Skeletal muscle tissue (tissue), 4 donors: Measurements from ENCODE around the gene AP4M1. TPM values are rescaled to one million over a fixed set of nuclear protein-coding genes. Genes with fewer than 3 reads are reported as not detected.

Source experiments
- H3K27ac ChIP-seq: one replicate; pipeline ENCODE4 v1.7.0; 2013; ENCODE audit warnings: mild to moderate bottlenecking, low read depth, low read length, inconsistent platforms
- H3K27me3 ChIP-seq, 3 donors: one replicate each; pipeline ENCODE4 v1.7.0; 2013; ENCODE audit warnings: low read length in 3 of 3; ENCODE audit not compliant: control insufficient read depth in 3 of 3, insufficient read depth in 3 of 3
- H3K36me3 ChIP-seq, 3 donors: one replicate each; pipeline ENCODE4 v1.7.0; 2013; ENCODE audit warnings: low read length in 3 of 3; ENCODE audit not compliant: control insufficient read depth in 3 of 3, insufficient read depth in 3 of 3
- H3K4me1 ChIP-seq, 3 donors: one replicate each; pipeline ENCODE4 v1.7.0; 2013; ENCODE audit warnings: low read length in 3 of 3, mild to moderate bottlenecking in 3 of 3; ENCODE audit not compliant: control insufficient read depth in 3 of 3, insufficient read depth in 3 of 3
- H3K4me3 ChIP-seq, 3 donors: one replicate each; pipeline ENCODE4 v1.7.0; 2013; ENCODE audit warnings: low read length in 3 of 3
- H3K9ac ChIP-seq, 3 donors: one replicate each; pipeline ENCODE4 v1.7.0; 2013; ENCODE audit warnings: low read length in 3 of 3, mild to moderate bottlenecking in 3 of 3, moderate library complexity in 2 of 3, low read depth in 1 of 3
- H3K9me3 ChIP-seq, 3 donors: one replicate each; pipeline ENCODE4 v1.7.0; 2013; ENCODE audit warnings: low read length in 3 of 3; ENCODE audit not compliant: control insufficient read depth in 3 of 3
- total RNA-seq: library from RNA; depleted of rRNA; stranded (reverse); fragments of >200 nt; gene quantifications from one replicate; pipeline ENCODE4 v1.2.3, GENCODE V29; 2014
- donor health status: Osteomylitis.

Gene AP4M1
- total RNA-seq, 1 donor from 2014 or later, result 20.9 TPM

GRCh38 chr7:100119072-100119969 is 17.9 kb downstream of the AP4M1 start, which contains the start of the genes CNPY4 and TAF6:
TSS of gene CNPY4 (plus strand) at chr7:100119634. CDS start at chr7:100119745, 111 bp downstream.
TSS of gene TAF6 (minus strand) at chr7:100119358. CDS start at chr7:100114209, 5,149 bp downstream.
- H3K36me3 ChIP-seq, result peaks cover 0 to 4% (median 2%) of the 10 kb centered on the region in 3 donors
- H3K27ac ChIP-seq, result peak within 1 kb of the TSS; percentile 85
- H3K9ac ChIP-seq, result peak within 1 kb of the TSS; percentile 83 to 91 (median 89)
- H3K9me3 ChIP-seq, result no peaks in the 10 kb centered on the region
- peak within 1 kb of the TSS; percentile 86 to 99 (median 98) for H3K4me3 ChIP-seq
- H3K4me1 ChIP-seq, result peaks cover 15 to 30% (median 23%) of the 10 kb centered on the region in 3 donors
- H3K27me3 ChIP-seq, result no peaks in the 10 kb centered on the region

- Histone ChIP-seq H3K27me3 (no peaks in the 10 kb centered on the region), H3K4me3 (peak overlapping the region; percentile 86 to 99 (median 98)), H3K9me3 (no peaks in the 10 kb centered on the region), H3K27ac (peak overlapping the region; percentile 85), H3K36me3 (peaks cover under 1 to 4% (median 3%) of the 10 kb centered on the region in 3 donors), H3K9ac (peak overlapping the region; percentile 83 to 91 (median 89)), H3K4me1 (peaks cover 15 to 36% (median 23%) of the 10 kb centered on the region in 3 donors)
Observed at GRCh38 chr7:100119970-100120732, 18.7 kb downstream of the AP4M1 start.

- H3K9ac ChIP-seq, result peak overlapping the region in 1 of 3 donors; percentile 91
- no peak overlapping the region for H3K27ac ChIP-seq
- peaks cover 0 to 4% (median 3%) of the 10 kb centered on the region in 3 donors for H3K36me3 ChIP-seq
- H3K27me3 ChIP-seq, result no peaks in the 10 kb centered on the region
- peak overlapping the region in 2 of 3 donors; percentile 86 to 98 for H3K4me3 ChIP-seq
- H3K4me1 ChIP-seq, result peaks cover 19 to 41% (median 25%) of the 10 kb centered on the region in 3 donors
- H3K9me3 ChIP-seq, result no peaks in the 10 kb centered on the region
Observed at GRCh38 chr7:100120733-100121036, 19.2 kb downstream of the AP4M1 start.

GRCh38 chr7:100122067-100122466 is 20.6 kb downstream of the AP4M1 start:
- Histone ChIP-seq H3K27me3 (no peaks in the 10 kb centered on the region), H3K27ac (no peak overlapping the region), H3K4me1 (peaks cover 26 to 49% (median 31%) of the 10 kb centered on the region in 3 donors), H3K4me3 (no peak overlapping the region), H3K36me3 (peaks cover 0 to 4% (median 3%) of the 10 kb centered on the region in 3 donors), H3K9ac (no peak overlapping the region), H3K9me3 (no peaks in the 10 kb centered on the region)

- Histone ChIP-seq H3K9ac (no peak overlapping the region), H3K4me1 (peaks cover 26 to 54% (median 31%) of the 10 kb centered on the region in 3 donors), H3K27ac (no peak overlapping the region), H3K36me3 (peaks cover 0 to 4% (median 3%) of the 10 kb centered on the region in 3 donors), H3K9me3 (no peaks in the 10 kb centered on the region), H3K4me3 (no peak overlapping the region), H3K27me3 (no peaks in the 10 kb centered on the region)
Observed at GRCh38 chr7:100122568-100122967, 21.1 kb downstream of the AP4M1 start.

GRCh38 chr7:100124301-100125230 is 23.1 kb downstream of the AP4M1 start:
- H3K27me3 ChIP-seq, result no peaks in the 10 kb centered on the region
- no peak overlapping the region for H3K9ac ChIP-seq
- no peaks in the 10 kb centered on the region for H3K9me3 ChIP-seq
- H3K4me3 ChIP-seq, result peak overlapping the region in 1 of 3 donors; percentile 41
- peaks cover 27 to 53% (median 29%) of the 10 kb centered on the region in 3 donors for H3K4me1 ChIP-seq
- peaks cover 0 to 4% (median 3%) of the 10 kb centered on the region in 3 donors for H3K36me3 ChIP-seq
- no peak overlapping the region for H3K27ac ChIP-seq

GRCh38 chr7:100126239-100126930 is 24.9 kb downstream of the AP4M1 start:
- H3K9me3 ChIP-seq, result no peaks in the 10 kb centered on the region
- peaks cover 16 to 40% (median 19%) of the 10 kb centered on the region in 3 donors for H3K4me1 ChIP-seq
- no peaks in the 10 kb centered on the region for H3K27me3 ChIP-seq
- peak overlapping the region; percentile 93 to 98 (median 97) for H3K4me3 ChIP-seq
- peak overlapping the region; percentile 96 for H3K27ac ChIP-seq
- peak overlapping the region; percentile 85 to 97 (median 94) for H3K9ac ChIP-seq
- H3K36me3 ChIP-seq, result peaks cover 0 to 4% (median 3%) of the 10 kb centered on the region in 3 donors

GRCh38 chr7:100126931-100127865 is 25.8 kb downstream of the AP4M1 start, which contains the start of gene MBLAC1:
TSS of gene MBLAC1 (plus strand) at chr7:100126967. CDS start at chr7:100127396, 429 bp downstream.
- Histone ChIP-seq H3K9ac (peak within 1 kb of the TSS; percentile 85 to 97 (median 94)), H3K4me1 (peaks cover 16 to 37% (median 19%) of the 10 kb centered on the region in 3 donors), H3K27ac (peak within 1 kb of the TSS; percentile 96), H3K9me3 (no peaks in the 10 kb centered on the region), H3K27me3 (no peaks in the 10 kb centered on the region), H3K4me3 (peak within 1 kb of the TSS; percentile 93 to 98 (median 97)), H3K36me3 (peaks cover 0 to 4% (median 3%) of the 10 kb centered on the region in 3 donors)
